Uterus (tissue), 4 donors: ENCODE data around the gene DNAH1. TPM values are rescaled to one million over a fixed set of nuclear protein-coding genes. Genes with fewer than 3 reads are reported as not detected.

Experiments
- DNase-seq, 2 donors: peaks; one replicate each; pipeline ENCODE4 v3.0.0-alpha.2; 2019 to 2020
- H3K27ac ChIP-seq, 2 donors: fragments of 200-600 bp; sonication (generic); 1 replicate in 1 of 2; 2 replicates in 1 of 2; pipeline ENCODE4 v1.5.1; 2016 to 2018
- H3K27me3 ChIP-seq, 2 donors: fragments of 200-600 bp; sonication (generic); one replicate each; pipeline ENCODE4 v1.5.1; 2018 to 2019; ENCODE audit warnings: control low read depth in 1 of 2
- H3K36me3 ChIP-seq, 2 donors: fragments of 200-600 bp; sonication (generic); one replicate each; pipeline ENCODE4 v1.5.1; 2019; ENCODE audit warnings: control low read depth in 1 of 2
- H3K4me1 ChIP-seq, 2 donors: fragments of 200-600 bp; sonication (generic); one replicate each; pipeline ENCODE4 v1.5.1; 2018 to 2019; ENCODE audit warnings: control low read depth in 1 of 2
- H3K4me3 ChIP-seq, 2 donors: fragments of 200-600 bp; sonication (generic); 1 replicate in 1 of 2; 2 replicates in 1 of 2; pipeline ENCODE4 v1.5.1; 2018 to 2019; ENCODE audit warnings: mild to moderate bottlenecking in 1 of 2
- H3K9me3 ChIP-seq, 2 donors: fragments of 200-600 bp; sonication (generic); one replicate each; pipeline ENCODE4 v1.5.1; 2019; ENCODE audit warnings: control low read depth in 1 of 2
- CTCF ChIP-seq, 4 experiments: fragments of 200-600 bp in 2 of 4; fragments of 450-650 bp in 2 of 4; sonication (generic) in 2 of 4; IDR thresholded peaks; one replicate each; pipeline ENCODE4 v1.5.1; 2016 to 2019; ENCODE audit warnings: antibody characterized with exemption in 4 of 4, mild to moderate bottlenecking in 2 of 4, moderate library complexity in 1 of 4
- POLR2A ChIP-seq, 2 donors: fragments of 450-650 bp; IDR thresholded peaks; one replicate each; pipeline ENCODE4 v1.6.1; 2016; ENCODE audit warnings: antibody characterized with exemption in 2 of 2, mild to moderate bottlenecking in 1 of 2, moderate library complexity in 1 of 2
- intact Hi-C: fragments of 100-400 bp; cut with DNase I; formaldehyde crosslinking; loops from one replicate; pipeline ENCODE4 v1.15.1; 2023; ENCODE audit warnings: low total_unique reads
- total RNA-seq, 4 donors: library from RNA; depleted of rRNA in 3 of 4; stranded (reverse); fragments of >200 nt in 3 of 4; gene quantifications; one replicate each; pipeline versions ENCODE4 v1.1.0 to v1.2.4, GENCODE V29; 2014 to 2023
- donor health status: DM: yes; HTN: yes; CAD: no.

DNAH1 gene
- total RNA-seq, 4 donors from 2014 or later: 5.1 to 46.2 (median 11.0) TPM

GRCh38 chr3:52366527-52366926, 50.4 kb downstream of the DNAH1 start:
- H3K36me3 ChIP-seq: no peaks in the 10 kb centered on the region
- H3K9me3 ChIP-seq: no peaks in the 10 kb centered on the region

GRCh38 chr3:52367891-52368880, 52.1 kb downstream of the DNAH1 start:
- DNase-seq: no peak
- Histone ChIP-seq H3K27me3 (no peaks in the 10 kb centered on the region), H3K4me3 (no peak overlapping the region), H3K27ac (no peak overlapping the region), H3K9me3 (no peaks in the 10 kb centered on the region), H3K4me1 (no peaks in the 10 kb centered on the region), H3K36me3 (no peaks in the 10 kb centered on the region)
- TF ChIP-seq CTCF (IDR thresholded peaks at IDR 0.05) (no peak), POLR2A (IDR thresholded peaks at IDR 0.05) (no peak)
- intact Hi-C loops: no loop called here

More at GRCh38 chr3:52366527-52366926, 50.4 kb downstream of the DNAH1 start:
- intact Hi-C loops: no loop called here
- H3K4me1 ChIP-seq: no peaks in the 10 kb centered on the region
- DNase-seq: no peak
- TF ChIP-seq POLR2A (IDR thresholded peaks at IDR 0.05): no peak
- H3K27me3 ChIP-seq: no peaks in the 10 kb centered on the region
- H3K27ac ChIP-seq: no peak overlapping the region
- H3K4me3 ChIP-seq: no peak overlapping the region

- DNase-seq: no peak
- no peaks in the 10 kb centered on the region for H3K27me3 ChIP-seq
- no peaks in the 10 kb centered on the region for H3K4me1 ChIP-seq
- no peak overlapping the region for H3K27ac ChIP-seq
- no peaks in the 10 kb centered on the region for H3K36me3 ChIP-seq
- TF ChIP-seq POLR2A (IDR thresholded peaks at IDR 0.05): no peak
- no peak for TF ChIP-seq CTCF (IDR thresholded peaks at IDR 0.05)
- no peak overlapping the region for H3K4me3 ChIP-seq
- H3K9me3 ChIP-seq: no peaks in the 10 kb centered on the region
- intact Hi-C loops: no loop called here
Observed at GRCh38 chr3:52370531-52370930, 54.4 kb downstream of the DNAH1 start.

GRCh38 chr3:52372822-52373504, 56.8 kb downstream of the DNAH1 start:
- no peak overlapping the region for H3K4me3 ChIP-seq
- H3K27ac ChIP-seq: no peak overlapping the region
- no peak for TF ChIP-seq POLR2A (IDR thresholded peaks at IDR 0.05)
- no peak for TF ChIP-seq CTCF (IDR thresholded peaks at IDR 0.05)

GRCh38 chr3:52373676-52374075, 57.6 kb downstream of the DNAH1 start:
- no peak for TF ChIP-seq CTCF (IDR thresholded peaks at IDR 0.05)
- no peak for TF ChIP-seq POLR2A (IDR thresholded peaks at IDR 0.05)
- H3K4me1 ChIP-seq: no peaks in the 10 kb centered on the region
- no peaks in the 10 kb centered on the region for H3K9me3 ChIP-seq
- H3K4me3 ChIP-seq: no peak overlapping the region
- no peak overlapping the region for H3K27ac ChIP-seq
- DNase-seq: no peak
- intact Hi-C loops: no loop called here
- no peaks in the 10 kb centered on the region for H3K27me3 ChIP-seq
- no peaks in the 10 kb centered on the region for H3K36me3 ChIP-seq

More at GRCh38 chr3:52372822-52373504, 56.8 kb downstream of the DNAH1 start:
- Histone ChIP-seq H3K4me1 (no peaks in the 10 kb centered on the region), H3K36me3 (no peaks in the 10 kb centered on the region), H3K27me3 (no peaks in the 10 kb centered on the region), H3K9me3 (no peaks in the 10 kb centered on the region)
- no peak for DNase-seq
- intact Hi-C loops: no loop called here
